TTC549 (cell line): ENCODE results near the gene PRKCD.

ENCODE experiments used
- FAIRE-seq: peaks from 2 replicates; lab custom pipeline; 2012; peaks lifted over from hg19 to GRCh38; lab: Jason Lieb, UNC

Gene PRKCD

GRCh38 chr3:53192608-53193007 lies 31.6 kb downstream of the PRKCD start:
- FAIRE-seq = no peak

GRCh38 chr3:53193466-53194209 lies 32.6 kb downstream of the PRKCD start:
- no peak for FAIRE-seq

GRCh38 chr3:53194210-53195065 lies 33.4 kb downstream of the PRKCD start:
- no peak for FAIRE-seq

GRCh38 chr3:53195066-53195450 lies 34.0 kb downstream of the PRKCD start:
- FAIRE-seq = no peak

GRCh38 chr3:53195602-53196574 lies 34.9 kb downstream of the PRKCD start:
- FAIRE-seq = no peak

GRCh38 chr3:53196575-53197407 lies 35.8 kb downstream of the PRKCD start:
- FAIRE-seq = no peak

- FAIRE-seq = no peak
Observed at GRCh38 chr3:53198256-53198977, 37.4 kb downstream of the PRKCD start.

- no peak for FAIRE-seq
Observed at GRCh38 chr3:53198996-53199395, 38.0 kb downstream of the PRKCD start.

- FAIRE-seq = no peak
Observed at GRCh38 chr3:53199834-53200233, 38.8 kb downstream of the PRKCD start.

- FAIRE-seq = no peak
Observed at GRCh38 chr3:53200501-53201498, 39.8 kb downstream of the PRKCD start.

GRCh38 chr3:53202331-53203015 lies 41.5 kb downstream of the PRKCD start:
- no peak for FAIRE-seq

- no peak for FAIRE-seq
Observed at GRCh38 chr3:53211706-53212702, 51.0 kb downstream of the PRKCD start.

- no peak for FAIRE-seq
Observed at GRCh38 chr3:53213276-53213675, 52.3 kb downstream of the PRKCD start.

GRCh38 chr3:53215816-53216215 lies 54.8 kb downstream of the PRKCD start:
- no peak for FAIRE-seq

GRCh38 chr3:53216723-53217122 lies 55.7 kb downstream of the PRKCD start:
- no peak for FAIRE-seq

- no peak for FAIRE-seq
Observed at GRCh38 chr3:53217175-53217574, 56.2 kb downstream of the PRKCD start.

GRCh38 chr3:53218131-53218530 lies 57.1 kb downstream of the PRKCD start:
- FAIRE-seq = no peak
